ENCODE results near the gene VPS26A.

DNA sequence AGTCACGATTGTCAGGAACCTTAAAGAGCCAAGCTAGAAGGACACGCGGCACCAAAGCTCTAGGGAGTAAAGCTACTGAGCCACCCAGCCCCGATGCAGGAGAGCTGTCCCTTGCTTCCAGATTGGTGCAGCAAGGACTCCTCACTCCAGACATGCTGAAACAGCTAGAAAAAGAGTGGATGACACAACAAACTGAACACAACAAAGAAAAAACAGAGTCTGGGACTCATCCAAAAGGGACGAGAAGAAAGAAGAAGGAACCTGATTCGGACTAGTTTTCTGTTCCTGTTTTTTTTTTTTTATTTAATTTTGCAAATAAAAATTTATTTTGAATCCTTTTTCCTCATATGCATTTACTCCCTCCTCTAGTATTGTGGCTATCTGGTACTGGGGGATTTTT lies 84.8 kb downstream of the VPS26A start:
- TF ChIP-seq, protein P1, sequence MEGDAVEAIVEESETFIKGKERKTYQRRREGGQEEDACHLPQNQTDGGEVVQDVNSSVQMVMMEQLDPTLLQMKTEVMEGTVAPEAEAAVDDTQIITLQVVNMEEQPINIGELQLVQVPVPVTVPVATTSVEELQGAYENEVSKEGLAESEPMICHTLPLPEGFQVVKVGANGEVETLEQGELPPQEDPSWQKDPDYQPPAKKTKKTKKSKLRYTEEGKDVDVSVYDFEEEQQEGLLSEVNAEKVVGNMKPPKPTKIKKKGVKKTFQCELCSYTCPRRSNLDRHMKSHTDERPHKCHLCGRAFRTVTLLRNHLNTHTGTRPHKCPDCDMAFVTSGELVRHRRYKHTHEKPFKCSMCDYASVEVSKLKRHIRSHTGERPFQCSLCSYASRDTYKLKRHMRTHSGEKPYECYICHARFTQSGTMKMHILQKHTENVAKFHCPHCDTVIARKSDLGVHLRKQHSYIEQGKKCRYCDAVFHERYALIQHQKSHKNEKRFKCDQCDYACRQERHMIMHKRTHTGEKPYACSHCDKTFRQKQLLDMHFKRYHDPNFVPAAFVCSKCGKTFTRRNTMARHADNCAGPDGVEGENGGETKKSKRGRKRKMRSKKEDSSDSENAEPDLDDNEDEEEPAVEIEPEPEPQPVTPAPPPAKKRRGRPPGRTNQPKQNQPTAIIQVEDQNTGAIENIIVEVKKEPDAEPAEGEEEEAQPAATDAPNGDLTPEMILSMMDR (conservative IDR thresholded peaks at IDR 0.05; ENCODE audit: low read depth in 2 of 2), result no peak
- TF ChIP-seq POLR2AphosphoS5 (IDR thresholded peaks at IDR 0.05; ENCODE audit: low read depth), result no peak
- no peak for TF ChIP-seq EZH2 (IDR thresholded peaks at IDR 0.05; ENCODE audit: low read depth, unreplicated experiment)
- no peak for TF ChIP-seq JUNB (IDR thresholded peaks at IDR 0.05; ENCODE audit: unreplicated experiment)
- no peak for TF ChIP-seq CREB1 (CRISPR knock-in tag; IDR thresholded peaks at IDR 0.05; ENCODE audit: low read depth)
- TF ChIP-seq, protein P2, sequence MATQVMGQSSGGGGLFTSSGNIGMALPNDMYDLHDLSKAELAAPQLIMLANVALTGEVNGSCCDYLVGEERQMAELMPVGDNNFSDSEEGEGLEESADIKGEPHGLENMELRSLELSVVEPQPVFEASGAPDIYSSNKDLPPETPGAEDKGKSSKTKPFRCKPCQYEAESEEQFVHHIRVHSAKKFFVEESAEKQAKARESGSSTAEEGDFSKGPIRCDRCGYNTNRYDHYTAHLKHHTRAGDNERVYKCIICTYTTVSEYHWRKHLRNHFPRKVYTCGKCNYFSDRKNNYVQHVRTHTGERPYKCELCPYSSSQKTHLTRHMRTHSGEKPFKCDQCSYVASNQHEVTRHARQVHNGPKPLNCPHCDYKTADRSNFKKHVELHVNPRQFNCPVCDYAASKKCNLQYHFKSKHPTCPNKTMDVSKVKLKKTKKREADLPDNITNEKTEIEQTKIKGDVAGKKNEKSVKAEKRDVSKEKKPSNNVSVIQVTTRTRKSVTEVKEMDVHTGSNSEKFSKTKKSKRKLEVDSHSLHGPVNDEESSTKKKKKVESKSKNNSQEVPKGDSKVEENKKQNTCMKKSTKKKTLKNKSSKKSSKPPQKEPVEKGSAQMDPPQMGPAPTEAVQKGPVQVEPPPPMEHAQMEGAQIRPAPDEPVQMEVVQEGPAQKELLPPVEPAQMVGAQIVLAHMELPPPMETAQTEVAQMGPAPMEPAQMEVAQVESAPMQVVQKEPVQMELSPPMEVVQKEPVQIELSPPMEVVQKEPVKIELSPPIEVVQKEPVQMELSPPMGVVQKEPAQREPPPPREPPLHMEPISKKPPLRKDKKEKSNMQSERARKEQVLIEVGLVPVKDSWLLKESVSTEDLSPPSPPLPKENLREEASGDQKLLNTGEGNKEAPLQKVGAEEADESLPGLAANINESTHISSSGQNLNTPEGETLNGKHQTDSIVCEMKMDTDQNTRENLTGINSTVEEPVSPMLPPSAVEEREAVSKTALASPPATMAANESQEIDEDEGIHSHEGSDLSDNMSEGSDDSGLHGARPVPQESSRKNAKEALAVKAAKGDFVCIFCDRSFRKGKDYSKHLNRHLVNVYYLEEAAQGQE (IDR thresholded peaks at IDR 0.05; ENCODE audit: unreplicated experiment), result no peak
- no peak for TF ChIP-seq STAT1 (IDR thresholded peaks at IDR 0.05; ENCODE audit: unreplicated experiment)
- TF ChIP-seq ZNF331 (CRISPR knock-in tag; IDR thresholded peaks at IDR 0.05; ENCODE audit: low read depth), result no peak
- TF ChIP-seq, protein P3, sequence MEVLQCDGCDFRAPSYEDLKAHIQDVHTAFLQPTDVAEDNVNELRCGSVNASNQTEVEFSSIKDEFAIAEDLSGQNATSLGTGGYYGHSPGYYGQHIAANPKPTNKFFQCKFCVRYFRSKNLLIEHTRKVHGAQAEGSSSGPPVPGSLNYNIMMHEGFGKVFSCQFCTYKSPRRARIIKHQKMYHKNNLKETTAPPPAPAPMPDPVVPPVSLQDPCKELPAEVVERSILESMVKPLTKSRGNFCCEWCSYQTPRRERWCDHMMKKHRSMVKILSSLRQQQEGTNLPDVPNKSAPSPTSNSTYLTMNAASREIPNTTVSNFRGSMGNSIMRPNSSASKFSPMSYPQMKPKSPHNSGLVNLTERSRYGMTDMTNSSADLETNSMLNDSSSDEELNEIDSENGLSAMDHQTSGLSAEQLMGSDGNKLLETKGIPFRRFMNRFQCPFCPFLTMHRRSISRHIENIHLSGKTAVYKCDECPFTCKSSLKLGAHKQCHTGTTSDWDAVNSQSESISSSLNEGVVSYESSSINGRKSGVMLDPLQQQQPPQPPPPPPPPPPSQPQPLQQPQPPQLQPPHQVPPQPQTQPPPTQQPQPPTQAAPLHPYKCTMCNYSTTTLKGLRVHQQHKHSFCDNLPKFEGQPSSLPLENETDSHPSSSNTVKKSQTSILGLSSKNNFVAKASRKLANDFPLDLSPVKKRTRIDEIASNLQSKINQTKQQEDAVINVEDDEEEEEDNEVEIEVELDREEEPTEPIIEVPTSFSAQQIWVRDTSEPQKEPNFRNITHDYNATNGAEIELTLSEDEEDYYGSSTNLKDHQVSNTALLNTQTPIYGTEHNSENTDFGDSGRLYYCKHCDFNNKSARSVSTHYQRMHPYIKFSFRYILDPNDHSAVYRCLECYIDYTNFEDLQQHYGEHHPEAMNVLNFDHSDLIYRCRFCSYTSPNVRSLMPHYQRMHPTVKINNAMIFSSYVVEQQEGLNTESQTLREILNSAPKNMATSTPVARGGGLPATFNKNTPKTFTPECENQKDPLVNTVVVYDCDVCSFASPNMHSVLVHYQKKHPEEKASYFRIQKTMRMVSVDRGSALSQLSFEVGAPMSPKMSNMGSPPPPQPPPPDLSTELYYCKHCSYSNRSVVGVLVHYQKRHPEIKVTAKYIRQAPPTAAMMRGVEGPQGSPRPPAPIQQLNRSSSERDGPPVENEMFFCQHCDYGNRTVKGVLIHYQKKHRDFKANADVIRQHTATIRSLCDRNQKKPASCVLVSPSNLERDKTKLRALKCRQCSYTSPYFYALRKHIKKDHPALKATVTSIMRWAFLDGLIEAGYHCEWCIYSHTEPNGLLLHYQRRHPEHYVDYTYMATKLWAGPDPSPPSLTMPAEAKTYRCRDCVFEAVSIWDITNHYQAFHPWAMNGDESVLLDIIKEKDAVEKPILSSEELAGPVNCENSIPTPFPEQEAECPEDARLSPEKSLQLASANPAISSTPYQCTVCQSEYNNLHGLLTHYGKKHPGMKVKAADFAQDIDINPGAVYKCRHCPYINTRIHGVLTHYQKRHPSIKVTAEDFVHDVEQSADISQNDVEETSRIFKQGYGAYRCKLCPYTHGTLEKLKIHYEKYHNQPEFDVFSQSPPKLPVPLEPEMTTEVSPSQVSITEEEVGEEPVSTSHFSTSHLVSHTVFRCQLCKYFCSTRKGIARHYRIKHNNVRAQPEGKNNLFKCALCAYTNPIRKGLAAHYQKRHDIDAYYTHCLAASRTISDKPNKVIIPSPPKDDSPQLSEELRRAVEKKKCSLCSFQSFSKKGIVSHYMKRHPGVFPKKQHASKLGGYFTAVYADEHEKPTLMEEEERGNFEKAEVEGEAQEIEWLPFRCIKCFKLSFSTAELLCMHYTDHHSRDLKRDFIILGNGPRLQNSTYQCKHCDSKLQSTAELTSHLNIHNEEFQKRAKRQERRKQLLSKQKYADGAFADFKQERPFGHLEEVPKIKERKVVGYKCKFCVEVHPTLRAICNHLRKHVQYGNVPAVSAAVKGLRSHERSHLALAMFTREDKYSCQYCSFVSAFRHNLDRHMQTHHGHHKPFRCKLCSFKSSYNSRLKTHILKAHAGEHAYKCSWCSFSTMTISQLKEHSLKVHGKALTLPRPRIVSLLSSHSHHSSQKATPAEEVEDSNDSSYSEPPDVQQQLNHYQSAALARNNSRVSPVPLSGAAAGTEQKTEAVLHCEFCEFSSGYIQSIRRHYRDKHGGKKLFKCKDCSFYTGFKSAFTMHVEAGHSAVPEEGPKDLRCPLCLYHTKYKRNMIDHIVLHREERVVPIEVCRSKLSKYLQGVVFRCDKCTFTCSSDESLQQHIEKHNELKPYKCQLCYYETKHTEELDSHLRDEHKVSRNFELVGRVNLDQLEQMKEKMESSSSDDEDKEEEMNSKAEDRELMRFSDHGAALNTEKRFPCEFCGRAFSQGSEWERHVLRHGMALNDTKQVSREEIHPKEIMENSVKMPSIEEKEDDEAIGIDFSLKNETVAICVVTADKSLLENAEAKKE (CRISPR knock-in tag; IDR thresholded peaks at IDR 0.05), result no peak
- no peak for TF ChIP-seq EZH2phosphoT487 (IDR thresholded peaks at IDR 0.05; ENCODE audit: unreplicated experiment)
- TF ChIP-seq NANOG (IDR thresholded peaks at IDR 0.05; ENCODE audit: borderline replicate concordance), result no peak
- TF ChIP-seq, protein P4, sequence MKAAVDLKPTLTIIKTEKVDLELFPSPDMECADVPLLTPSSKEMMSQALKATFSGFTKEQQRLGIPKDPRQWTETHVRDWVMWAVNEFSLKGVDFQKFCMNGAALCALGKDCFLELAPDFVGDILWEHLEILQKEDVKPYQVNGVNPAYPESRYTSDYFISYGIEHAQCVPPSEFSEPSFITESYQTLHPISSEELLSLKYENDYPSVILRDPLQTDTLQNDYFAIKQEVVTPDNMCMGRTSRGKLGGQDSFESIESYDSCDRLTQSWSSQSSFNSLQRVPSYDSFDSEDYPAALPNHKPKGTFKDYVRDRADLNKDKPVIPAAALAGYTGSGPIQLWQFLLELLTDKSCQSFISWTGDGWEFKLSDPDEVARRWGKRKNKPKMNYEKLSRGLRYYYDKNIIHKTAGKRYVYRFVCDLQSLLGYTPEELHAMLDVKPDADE (IDR thresholded peaks at IDR 0.05), result no peak
- no peak for TF ChIP-seq ZNF114 (CRISPR knock-in tag; IDR thresholded peaks at IDR 0.05)

Measured in GM23338 (cell line).